Smooth muscle cell (in vitro differentiated cells): ENCODE measurements around the gene GRK4. TPM values are rescaled to one million over a fixed set of nuclear protein-coding genes. Genes with fewer than 3 reads are reported as not detected.
"Not testable (repeated sequence)": the region's sequence is repeated elsewhere in the genome, so short reads cannot be mapped to it uniquely, and the experiment has no call there.

Experiments used
- DNase-seq: peaks from one replicate; lab custom pipeline; 2025; ENCODE audit not compliant: unreplicated experiment; lab: John Stamatoyannopoulos, UW
- H2AFZ ChIP-seq: fragments of 200-600 bp; sonication (generic); 2 replicates; pipeline ENCODE4 v1.6.0; 2016; ENCODE audit warnings: antibody characterized with exemption, low read depth, mild to moderate bottlenecking
- H3F3A ChIP-seq: fragments of 200-600 bp; sonication (generic); 2 replicates; pipeline ENCODE4 v1.6.0; 2017; ENCODE audit warnings: antibody characterized with exemption, low read depth
- H3K27ac ChIP-seq: fragments of 200-600 bp; sonication (generic); 2 replicates; pipeline ENCODE4 v1.5.1; 2016; ENCODE audit warnings: low read depth, mild to moderate bottlenecking
- H3K27me3 ChIP-seq: fragments of 200-600 bp; sonication (generic); 2 replicates; pipeline ENCODE4 v1.6.1; 2016; ENCODE audit warnings: low read depth, mild to moderate bottlenecking
- H3K36me3 ChIP-seq: fragments of 200-600 bp; sonication (generic); 2 replicates; pipeline ENCODE4 v1.5.1; 2016; ENCODE audit warnings: low read depth
- H3K4me1 ChIP-seq: fragments of 200-600 bp; sonication (generic); 2 replicates; pipeline ENCODE4 v1.5.1; 2016; ENCODE audit warnings: low read depth
- H3K4me2 ChIP-seq: fragments of 200-600 bp; sonication (generic); 2 replicates; pipeline ENCODE4 v1.6.0; 2016; ENCODE audit warnings: mild to moderate bottlenecking
- H3K4me3 ChIP-seq: fragments of 200-600 bp; sonication (generic); 2 replicates; pipeline ENCODE4 v1.5.1; 2016; ENCODE audit warnings: mild to moderate bottlenecking
- H3K79me2 ChIP-seq: fragments of 200-600 bp; sonication (generic); 2 replicates; pipeline ENCODE4 v1.6.0; 2016; ENCODE audit warnings: low read depth, mild to moderate bottlenecking
- H3K9ac ChIP-seq: fragments of 200-600 bp; sonication (generic); 2 replicates; pipeline ENCODE4 v1.6.0; 2016; ENCODE audit warnings: low read depth
- H3K9me3 ChIP-seq: fragments of 200-600 bp; sonication (generic); replicated peaks from 2 replicates; pipeline ENCODE4 v1.5.1; 2016; ENCODE audit warnings: low read depth
- H4K20me1 ChIP-seq: fragments of 200-600 bp; sonication (generic); 2 replicates; pipeline ENCODE4 v1.6.0; 2016; ENCODE audit warnings: low read depth
- WGBS: methylation state at CpG from one replicate; pipeline ENCODE4 v1.1.7; 2016; ENCODE audit warnings: low lambda C conversion rate; 5-methylcytosine and 5-hydroxymethylcytosine counted together
- polyA plus RNA-seq: library from polyadenylated mRNA; unstranded; fragments of >200 nt; fragmentation: Nextera tagmentation; extraction: Ambion mirVana; gene quantifications from 2 replicates; pipeline ENCODE4 v1.2.1, GENCODE V29; 2016
- total RNA-seq: library from RNA; depleted of rRNA; stranded (reverse); fragments of >200 nt; gene quantifications from 2 replicates; pipeline ENCODE4 v1.2.3, GENCODE V29; 2014
- TF ChIP-seq, protein P1 (sequence below): fragments of 200-600 bp; sonication (generic); IDR thresholded peaks from 2 replicates; pipeline ENCODE4 v1.5.1; 2017; ENCODE audit warnings: borderline replicate concordance, mild to moderate bottlenecking, antibody characterized with exemption; ENCODE audit not compliant: insufficient read depth, poor library complexity, severe bottlenecking

Gene GRK4
- total and polyA plus RNA-seq, 2 experiments from 2014 or later = 5.2 to 6.9 TPM

DNA sequence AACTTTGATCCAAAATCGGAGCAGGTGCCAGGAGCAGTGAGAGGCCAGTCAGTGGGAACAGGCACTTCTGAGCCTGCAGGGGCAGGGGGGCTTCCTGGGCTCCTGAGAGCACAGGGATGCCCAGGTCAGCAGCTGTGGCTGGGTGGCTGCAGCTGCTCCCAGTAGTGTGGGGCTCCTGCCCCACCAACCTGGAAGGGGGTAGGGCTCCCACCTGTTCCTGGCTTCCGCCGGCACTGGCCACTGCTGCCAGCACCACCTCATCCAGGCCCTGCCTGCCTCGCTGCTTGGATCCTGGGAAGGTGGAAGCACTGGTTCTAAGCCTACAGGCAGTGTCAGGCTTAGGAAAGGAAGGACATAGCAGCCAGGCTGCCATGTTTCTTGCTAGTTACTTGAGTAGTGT is 18.6 kb downstream of the GRK4 start:
- H3K27ac ChIP-seq = no peak overlapping the region
- TF ChIP-seq, protein P1, sequence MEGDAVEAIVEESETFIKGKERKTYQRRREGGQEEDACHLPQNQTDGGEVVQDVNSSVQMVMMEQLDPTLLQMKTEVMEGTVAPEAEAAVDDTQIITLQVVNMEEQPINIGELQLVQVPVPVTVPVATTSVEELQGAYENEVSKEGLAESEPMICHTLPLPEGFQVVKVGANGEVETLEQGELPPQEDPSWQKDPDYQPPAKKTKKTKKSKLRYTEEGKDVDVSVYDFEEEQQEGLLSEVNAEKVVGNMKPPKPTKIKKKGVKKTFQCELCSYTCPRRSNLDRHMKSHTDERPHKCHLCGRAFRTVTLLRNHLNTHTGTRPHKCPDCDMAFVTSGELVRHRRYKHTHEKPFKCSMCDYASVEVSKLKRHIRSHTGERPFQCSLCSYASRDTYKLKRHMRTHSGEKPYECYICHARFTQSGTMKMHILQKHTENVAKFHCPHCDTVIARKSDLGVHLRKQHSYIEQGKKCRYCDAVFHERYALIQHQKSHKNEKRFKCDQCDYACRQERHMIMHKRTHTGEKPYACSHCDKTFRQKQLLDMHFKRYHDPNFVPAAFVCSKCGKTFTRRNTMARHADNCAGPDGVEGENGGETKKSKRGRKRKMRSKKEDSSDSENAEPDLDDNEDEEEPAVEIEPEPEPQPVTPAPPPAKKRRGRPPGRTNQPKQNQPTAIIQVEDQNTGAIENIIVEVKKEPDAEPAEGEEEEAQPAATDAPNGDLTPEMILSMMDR = no peak
- peaks cover 5% of the 10 kb centered on the region for H3K4me1 ChIP-seq
- 92% methylated on average over 4 of the region's 4 CpGs for WGBS
- no peak overlapping the region for H3K4me3 ChIP-seq
- H3K9me3 ChIP-seq = no peaks in the 10 kb centered on the region
- H3K4me2 ChIP-seq = no peak overlapping the region
- H3F3A ChIP-seq = peaks cover 14% of the 10 kb centered on the region
- no peaks in the 10 kb centered on the region for H3K27me3 ChIP-seq
- no peaks in the 10 kb centered on the region for H4K20me1 ChIP-seq
- H3K79me2 ChIP-seq = no peaks in the 10 kb centered on the region
- H3K36me3 ChIP-seq = no peaks in the 10 kb centered on the region
- H2AFZ ChIP-seq = no peak overlapping the region
- no peak overlapping the region for H3K9ac ChIP-seq
- DNase-seq = no peak

DNA sequence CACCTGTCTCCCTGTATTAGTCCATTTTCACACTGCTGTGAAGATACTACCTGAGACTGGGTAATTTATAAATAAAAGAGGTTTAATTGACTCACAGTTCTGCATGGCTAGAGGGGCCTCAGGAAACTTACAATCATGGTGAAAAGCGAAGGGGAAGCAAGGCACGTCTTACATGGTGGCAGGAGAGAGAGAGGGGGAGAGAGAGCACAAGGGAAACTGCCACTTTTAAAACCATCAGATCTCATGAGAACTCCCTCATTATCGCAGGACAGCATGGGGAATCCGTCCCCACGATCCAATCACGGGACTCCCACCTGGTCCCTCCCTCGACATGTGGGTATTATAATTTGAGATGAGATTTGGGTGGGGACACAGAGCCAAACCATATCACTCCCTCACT is 20.3 kb downstream of the GRK4 start:
- H3K36me3 ChIP-seq, H3K4me3 ChIP-seq, DNase-seq, H2AFZ ChIP-seq, H3K4me1 ChIP-seq, H3K4me2 ChIP-seq, H3K9ac ChIP-seq, H4K20me1 ChIP-seq, H3K27ac ChIP-seq, H3K79me2 ChIP-seq, H3K9me3 ChIP-seq, H3K27me3 ChIP-seq, H3F3A ChIP-seq: not testable (repeated sequence)
- 92% methylated on average over 7 of the region's 7 CpGs for WGBS

DNA sequence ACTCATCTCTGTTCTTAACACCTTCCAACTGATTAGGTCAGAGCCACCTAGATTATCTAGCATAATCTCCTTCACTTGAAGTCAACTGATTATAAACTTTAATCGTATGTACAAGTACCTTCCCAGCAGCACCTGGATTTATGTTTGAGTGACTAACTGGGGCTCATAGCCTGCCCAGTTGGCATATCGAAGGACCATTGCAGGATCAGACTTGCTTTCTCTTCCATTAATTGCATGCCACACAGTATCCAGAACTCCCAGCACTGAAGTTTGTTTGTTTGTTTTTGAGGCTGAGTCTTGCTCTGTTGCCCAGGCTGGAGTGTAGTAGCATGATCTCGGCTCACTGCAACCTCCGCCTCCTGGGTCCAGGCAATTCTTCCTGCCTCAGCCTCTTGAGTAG is 27.9 kb downstream of the GRK4 start:
- WGBS = 91% methylated on average over 4 of the region's 4 CpGs
- no peak overlapping the region for H3K27ac ChIP-seq
- TF ChIP-seq, protein P1 = no peak

DNA sequence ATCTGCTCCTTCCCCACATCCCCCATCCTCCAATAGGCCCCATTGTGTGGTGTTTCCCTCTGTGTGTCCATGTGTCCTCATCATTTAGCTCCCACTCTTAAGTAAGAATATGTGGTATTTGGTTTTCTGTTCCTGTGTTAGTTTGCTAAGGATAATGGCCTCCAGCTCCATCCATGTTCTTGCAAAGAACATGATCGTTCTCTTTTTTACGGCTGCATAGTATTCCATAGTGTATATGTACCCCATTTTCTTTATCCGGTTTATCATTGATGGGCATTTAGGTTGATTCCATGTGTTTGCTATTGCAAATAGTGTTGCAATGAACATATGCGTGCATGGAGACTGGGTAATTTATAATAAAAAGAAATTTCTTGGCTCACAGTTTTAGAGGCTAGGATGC is 31.5 kb downstream of the GRK4 start:
- Histone ChIP-seq H3K9me3 (no peaks in the 10 kb centered on the region), H3K27ac (no peak overlapping the region), H3K9ac (no peak overlapping the region), H3F3A (no peaks in the 10 kb centered on the region), H3K36me3 (no peaks in the 10 kb centered on the region), H3K4me2 (no peak overlapping the region), H3K79me2 (no peaks in the 10 kb centered on the region), H3K27me3 (no peaks in the 10 kb centered on the region), H2AFZ (no peak overlapping the region), H3K4me1 (no peaks in the 10 kb centered on the region), H4K20me1 (no peaks in the 10 kb centered on the region), H3K4me3 (no peak overlapping the region)
- TF ChIP-seq, protein P1 = no peak
- 99% methylated on average over 4 of the region's 4 CpGs for WGBS
- no peak for DNase-seq

More for the DNA sequence above, 27.9 kb downstream of the GRK4 start:
- Histone ChIP-seq H2AFZ (no peak overlapping the region), H3K4me3 (no peak overlapping the region), H3K36me3 (no peaks in the 10 kb centered on the region), H3K9ac (no peak overlapping the region), H3K9me3 (no peaks in the 10 kb centered on the region), H3K4me2 (no peak overlapping the region), H3K27me3 (no peaks in the 10 kb centered on the region), H4K20me1 (no peaks in the 10 kb centered on the region), H3K79me2 (no peaks in the 10 kb centered on the region), H3K4me1 (no peaks in the 10 kb centered on the region), H3F3A (no peaks in the 10 kb centered on the region)
- no peak for DNase-seq
